AG10803 (cell line): ENCODE measurements around the gene GFPT2.
A peak's percentile ranks its signal among the peaks of the same experiment; 100 is the strongest.

Experiments
- DNase-seq: peaks from one replicate; pipeline ENCODE4 v3.0.0; 2010; ENCODE audit warnings: low read depth
- H3K4me3 ChIP-seq: 2 replicates; pipeline ENCODE4 v1.5.1; 2011; ENCODE audit warnings: mild to moderate bottlenecking, low read length, control low read depth
- CTCF ChIP-seq: conservative IDR thresholded peaks from 2 replicates; pipeline ENCODE4 v1.5.1; 2011; ENCODE audit warnings: mild to moderate bottlenecking, low read length, control low read depth, inconsistent platforms

GFPT2 gene

GRCh38 chr5:180329606-180330269 is 23.4 kb downstream of the GFPT2 start:
- H3K4me3 ChIP-seq = no peak overlapping the region
- DNase-seq = no peak
- no peak for TF ChIP-seq CTCF

- TF ChIP-seq CTCF = no peak
- no peak overlapping the region for H3K4me3 ChIP-seq
- no peak for DNase-seq
Measured at GRCh38 chr5:180329138-180329435, 24.0 kb downstream of the GFPT2 start.

GRCh38 chr5:180328296-180329137 is 24.6 kb downstream of the GFPT2 start:
- peak; percentile 68 for TF ChIP-seq CTCF
- DNase-seq = peak; percentile 63
- no peak overlapping the region for H3K4me3 ChIP-seq

- no peak for DNase-seq
- no peak overlapping the region for H3K4me3 ChIP-seq
- TF ChIP-seq CTCF = no peak
Measured at GRCh38 chr5:180326989-180327565, 26.1 kb downstream of the GFPT2 start.

- no peak for DNase-seq
- no peak overlapping the region for H3K4me3 ChIP-seq
- no peak for TF ChIP-seq CTCF
Measured at GRCh38 chr5:180324601-180324950, 28.6 kb downstream of the GFPT2 start.

GRCh38 chr5:180323941-180324600 is 29.1 kb downstream of the GFPT2 start:
- no peak for TF ChIP-seq CTCF
- peak; percentile 61 for DNase-seq
- no peak overlapping the region for H3K4me3 ChIP-seq

GRCh38 chr5:180323160-180323559 is 30.0 kb downstream of the GFPT2 start:
- TF ChIP-seq CTCF = no peak
- DNase-seq = no peak

More at GRCh38 chr5:180323160-180323559, 30.0 kb downstream of the GFPT2 start:
- H3K4me3 ChIP-seq = no peak overlapping the region
